K562 (cell line): ENCODE measurements around the gene MAGI1. TPM values are rescaled to one million over a fixed set of nuclear protein-coding genes. Genes with fewer than 3 reads are reported as not detected.

Experiments used
- ATAC-seq: fragments of 200-7000 bp; cut with Tn5 transposase; 3 replicates; pipeline ENCODE4 v1.9.1; 2020; ENCODE audit warnings: moderate library complexity
- BruUV-seq: library from RNA; stranded (reverse); fragments of 400-500 nt; replicated peaks from 2 replicates; lab custom pipeline; 2021; lab: Mats Ljungman, UMichigan
- CTCF ChIA-PET: fragments of 300-600 bp; formaldehyde crosslinking; extraction: SDS; loops from one replicate; lab custom pipeline; 2021; ENCODE audit warnings: low intra/inter-chr PET ratio; lab: Yijun Ruan, JAX
- POLR2A ChIA-PET: fragments of 300-600, 350-650 bp; sonication (Branson Sonifier 250); formaldehyde crosslinking; extraction: SDS; loops from one replicate; lab custom pipeline; 2021; ENCODE audit warnings: antibody characterized with exemption, inconsistent platforms; lab: Yijun Ruan, JAX
- DNase-seq, 4 experiments: peaks; one replicate each; pipeline versions ENCODE4 v3.0.0 to v3.0.0-alpha.2; 2011 to 2018; ENCODE audit warnings: low spot score in 3 of 4, mixed read lengths in 3 of 4; ENCODE audit errors: extremely low read depth in 1 of 4
- FAIRE-seq: peaks from 2 replicates; lab custom pipeline; 2011; peaks lifted over from hg19 to GRCh38; lab: Jason Lieb, UNC
- H2AFZ ChIP-seq: 2 replicates; pipeline ENCODE4 v1.6.0; 2011; ENCODE audit warnings: low read depth, low read length, control low read depth, inconsistent platforms
- H3K27ac ChIP-seq: fragments of 200-600 bp; 3 replicates; pipeline ENCODE4 v1.8.0; 2011; ENCODE audit warnings: low read depth, mild to moderate bottlenecking, control low read depth, inconsistent platforms, low read length, moderate library complexity, mixed read lengths; ENCODE audit errors: extremely low read depth
- H3K27me3 ChIP-seq, 2 experiments: fragments of 300-600 bp in 1 of 2; 2 replicates in 1 of 2; 3 replicates in 1 of 2; pipeline versions ENCODE4 v1.6.0 to v1.8.0; 2011; ENCODE audit warnings: inconsistent platforms in 2 of 2, low read length in 2 of 2, mild to moderate bottlenecking in 1 of 2, mixed read lengths in 1 of 2, moderate library complexity in 1 of 2; ENCODE audit not compliant: control insufficient read depth in 2 of 2, insufficient read depth in 2 of 2
- H3K36me3 ChIP-seq: fragments of 300-600 bp; 3 replicates; pipeline ENCODE4 v1.8.0; 2011; ENCODE audit warnings: mild to moderate bottlenecking, low read length, inconsistent platforms; ENCODE audit not compliant: control insufficient read depth, insufficient read depth
- H3K4me1 ChIP-seq, 2 experiments: fragments of 200-600 bp in 1 of 2; replicated peaks in 1 of 2; 2 replicates in 1 of 2; 3 replicates in 1 of 2; pipeline versions ENCODE4 v1.5.1 to v1.8.0; 2011; ENCODE audit warnings: inconsistent platforms in 2 of 2, low read length in 2 of 2, mild to moderate bottlenecking in 1 of 2, mixed read lengths in 1 of 2, moderate library complexity in 1 of 2; ENCODE audit not compliant: control insufficient read depth in 2 of 2, insufficient read depth in 2 of 2
- H3K4me2 ChIP-seq: 2 replicates; pipeline ENCODE4 v1.6.1; 2011; ENCODE audit warnings: low read length, control low read depth, inconsistent platforms, mixed read lengths; ENCODE audit not compliant: insufficient read depth
- H3K4me3 ChIP-seq: fragments of 200-600 bp; sonication (generic), shearing (Covaris generic); 2 replicates; pipeline ENCODE4 v1.5.1; 2016; ENCODE audit warnings: control low read depth, inconsistent platforms
- H3K79me2 ChIP-seq: fragments of 200-600 bp; 3 replicates; pipeline ENCODE4 v1.8.0; 2011; ENCODE audit warnings: low read length, inconsistent platforms; ENCODE audit not compliant: control insufficient read depth, insufficient read depth
- H3K9ac ChIP-seq, 2 experiments: 2 replicates each; pipeline versions ENCODE4 v1.6.0 to v1.6.1; 2011; ENCODE audit warnings: low read depth in 2 of 2, low read length in 2 of 2, control low read depth in 1 of 2, inconsistent platforms in 1 of 2, mild to moderate bottlenecking in 1 of 2, mixed read lengths in 1 of 2; ENCODE audit not compliant: insufficient read depth in 1 of 2
- H3K9me1 ChIP-seq: one replicate; pipeline ENCODE4 v1.6.0; 2011; ENCODE audit warnings: inconsistent platforms, mild to moderate bottlenecking, low read length, moderate library complexity; ENCODE audit not compliant: control insufficient read depth, insufficient read depth
- H3K9me3 ChIP-seq: replicated peaks from 2 replicates; pipeline ENCODE4 v1.5.1; 2011; ENCODE audit warnings: low read depth, low read length, inconsistent platforms; ENCODE audit not compliant: control insufficient read depth, insufficient read depth
- H4K20me1 ChIP-seq: replicated peaks from 2 replicates; pipeline ENCODE4 v1.6.1; 2011; ENCODE audit warnings: low read length, inconsistent platforms, mixed read lengths; ENCODE audit not compliant: control insufficient read depth, insufficient read depth
- ARNT ChIP-seq, 2 experiments: fragments of 450-650 bp; IDR thresholded peaks; 2 replicates each; pipeline ENCODE4 v1.6.1; 2016; ENCODE audit warnings: mild to moderate bottlenecking in 1 of 2
- KDM5B ChIP-seq: fragments of 200-600 bp; sonication (generic); IDR thresholded peaks from 2 replicates; pipeline ENCODE4 v1.6.1; 2012; ENCODE audit warnings: low read depth, mild to moderate bottlenecking, moderate library complexity, low read length, control low read depth, inconsistent platforms; ENCODE audit not compliant: insufficient replicate concordance
- MEIS2 ChIP-seq: fragments of 450-650 bp; IDR thresholded peaks from 2 replicates; pipeline ENCODE4 v1.6.1; 2014; ENCODE audit warnings: mild to moderate bottlenecking; ENCODE audit not compliant: partially characterized antibody
- ZFX ChIP-seq: sonication (generic); formaldehyde crosslinking; IDR thresholded peaks from 2 replicates; pipeline ENCODE4 v1.8.0; 2022; ENCODE audit warnings: mild to moderate bottlenecking, missing genetic modification reagents, moderate library complexity
- WGBS: fragments of 100-300 bp; shearing (Covaris generic); methylation state at CpG from one replicate; pipeline ENCODE4 v1.1.6; 2016; ENCODE audit warnings: low coverage, mixed read lengths; ENCODE audit not compliant: insufficient coverage; ENCODE audit errors: missing lambda C conversion rate; 5-methylcytosine and 5-hydroxymethylcytosine counted together
- in situ Hi-C: fragments of 300-500 bp; cut with MboI; formaldehyde crosslinking; loops from 4 replicates; pipeline ENCODE4 v1.15.0; 2018; ENCODE audit warnings: inconsistent platforms, mixed read lengths
- intact Hi-C: fragments of 100-400 bp; cut with micrococcal nuclease; formaldehyde crosslinking; loops from 2 replicates; pipeline ENCODE4 v1.14.2; 2022
- polyA plus RNA-seq, 8 experiments: library from polyadenylated mRNA; depleted of rRNA in 4 of 8; stranded (reverse) in 5 of 8; unstranded in 3 of 8; fragments of >200 nt; fragmentation: Nextera tagmentation in 2 of 8; fragmentation: Illumina TruSeq in 1 of 8; extraction: Ambion mirVana in 2 of 8; extraction: Trizol in 1 of 8; gene quantifications; 2 replicates each; pipeline versions ENCODE4 v1.2.1 to v1.2.3, GENCODE V29; 2011 to 2014; ENCODE audit warnings: inconsistent platforms in 1 of 8, missing spikeins in 1 of 8
- total RNA-seq, 7 experiments: library from RNA; depleted of rRNA in 6 of 7; stranded (reverse); fragments of >200 nt in 6 of 7; fragmentation: Illumina TruSeq in 2 of 7; extraction: Trizol in 2 of 7; gene quantifications; 2 replicates each; pipeline versions ENCODE4 v1.2.1 to v1.2.3, GENCODE V29; 2011 to 2021; ENCODE audit warnings: low replicate concordance in 1 of 7
- TF ChIP-seq, protein P1 (sequence below): fragments of 450-650 bp; IDR thresholded peaks from 2 replicates; pipeline ENCODE4 v1.6.1; 2016

Gene MAGI1
- total and polyA plus RNA-seq, 9 of the 15 experiments (the other 6 are each of a cell fraction or from before 2014, with no cell fraction given), result 7.8 to 59.4 (median 43.2) TPM

GRCh38 chr3:65617209-65617608 is 421.5 kb downstream of the MAGI1 start:
- intact Hi-C loops (no loop called here), in situ Hi-C loops (no loop called here)
- Histone ChIP-seq H3K79me2 (no peaks in the 10 kb centered on the region), H3K4me1 (peaks cover 4 to 40% of the 10 kb centered on the region in 2 experiments; a peak in 3 of 5 replicates), H3K9me1 (no peaks in the 10 kb centered on the region), H3K27me3 (no peaks in the 10 kb centered on the region), H3K36me3 (no peaks in the 10 kb centered on the region), H2AFZ (peak overlapping the region; percentile 76), H3K9me3 (no peaks in the 10 kb centered on the region; the same call in 1 of the 2 replicates), H3K4me3 (0 out of 2 replicates have a peak overlapping the region, but pooled peaks have one; percentile 4), H3K9ac (peak overlapping the region in 1 of 2 experiments; percentile 14; a peak in 1 of 4 replicates), H3K4me2 (peak overlapping the region; percentile 57), H4K20me1 (no peaks in the 10 kb centered on the region), H3K27ac (peak overlapping the region; percentile 72)
- ChIA-PET POLR2A (interaction anchor here (0.6 kb wide), 1 partner anchor 377 kb away, joined by 3 read pairs; no protein-coding TSS in a partner anchor), CTCF (no interaction called here)
- FAIRE-seq (peak; percentile 49), DNase-seq (peak in 2 of 4 experiments; percentile 12 to 46), ATAC-seq (peak; percentile 36)
- 5% methylated on average over 4 of the region's 4 CpGs for WGBS
- TF ChIP-seq, protein P1, sequence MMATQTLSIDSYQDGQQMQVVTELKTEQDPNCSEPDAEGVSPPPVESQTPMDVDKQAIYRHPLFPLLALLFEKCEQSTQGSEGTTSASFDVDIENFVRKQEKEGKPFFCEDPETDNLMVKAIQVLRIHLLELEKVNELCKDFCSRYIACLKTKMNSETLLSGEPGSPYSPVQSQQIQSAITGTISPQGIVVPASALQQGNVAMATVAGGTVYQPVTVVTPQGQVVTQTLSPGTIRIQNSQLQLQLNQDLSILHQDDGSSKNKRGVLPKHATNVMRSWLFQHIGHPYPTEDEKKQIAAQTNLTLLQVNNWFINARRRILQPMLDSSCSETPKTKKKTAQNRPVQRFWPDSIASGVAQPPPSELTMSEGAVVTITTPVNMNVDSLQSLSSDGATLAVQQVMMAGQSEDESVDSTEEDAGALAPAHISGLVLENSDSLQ, result peak; percentile 48; the same call in 1 of the 2 replicates
- TF ChIP-seq ARNT (IDR thresholded peaks at IDR 0.05) (0 out of 4 replicates have a peak, but pooled peaks of 1 of the 2 experiments have one; percentile 8), ZFX (CRISPR knock-in tag) (no peak), MEIS2 (peak; percentile 77), KDM5B (no peak)
- BruUV-seq, result no TSS peak
